Ecto neural progenitor cell (in vitro differentiated cells): ENCODE data around the gene JADE2.
"Not testable (repeated sequence)": the region's sequence is repeated elsewhere in the genome, so short reads cannot be mapped to it uniquely, and the experiment has no call there.

Experiments used
- DNase-seq: peaks from one replicate; pipeline ENCODE4 v3.0.0-alpha.2; 2018; ENCODE audit warnings: low spot score

Gene JADE2

DNA sequence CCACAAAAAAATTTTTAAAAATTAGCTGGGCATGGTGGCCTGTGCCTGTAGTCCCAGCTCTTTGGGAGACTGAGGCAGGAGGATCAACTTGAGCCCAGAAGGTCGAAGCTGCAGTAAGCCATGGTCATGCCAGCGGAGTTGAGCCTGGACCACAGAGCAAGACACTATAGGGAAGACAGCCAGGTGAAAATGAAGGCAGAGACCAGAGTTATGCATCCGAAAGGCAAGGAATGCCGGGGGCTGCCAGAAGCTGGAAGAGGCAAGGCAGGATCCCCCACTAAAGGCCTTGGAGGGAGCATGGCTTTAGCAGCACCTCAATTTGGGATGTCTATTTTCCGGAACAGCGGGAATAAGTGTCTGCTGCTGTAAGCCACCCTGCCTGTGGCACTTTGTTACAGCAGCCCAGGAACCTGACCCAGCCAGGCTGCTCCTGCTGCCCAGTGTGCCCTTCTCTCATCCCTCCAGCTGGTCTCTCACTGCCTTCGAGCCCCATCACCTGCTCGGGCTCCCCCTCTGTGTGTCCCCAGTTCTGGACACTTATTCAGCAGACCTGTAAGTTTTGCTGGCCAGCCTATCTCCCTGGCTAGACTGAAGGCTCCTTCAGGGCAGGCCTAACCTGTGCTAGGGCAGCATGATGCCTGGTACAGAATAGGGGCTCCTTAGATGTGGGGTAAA is 16.8 kb upstream of the JADE2 start:
- no peak for DNase-seq

DNA sequence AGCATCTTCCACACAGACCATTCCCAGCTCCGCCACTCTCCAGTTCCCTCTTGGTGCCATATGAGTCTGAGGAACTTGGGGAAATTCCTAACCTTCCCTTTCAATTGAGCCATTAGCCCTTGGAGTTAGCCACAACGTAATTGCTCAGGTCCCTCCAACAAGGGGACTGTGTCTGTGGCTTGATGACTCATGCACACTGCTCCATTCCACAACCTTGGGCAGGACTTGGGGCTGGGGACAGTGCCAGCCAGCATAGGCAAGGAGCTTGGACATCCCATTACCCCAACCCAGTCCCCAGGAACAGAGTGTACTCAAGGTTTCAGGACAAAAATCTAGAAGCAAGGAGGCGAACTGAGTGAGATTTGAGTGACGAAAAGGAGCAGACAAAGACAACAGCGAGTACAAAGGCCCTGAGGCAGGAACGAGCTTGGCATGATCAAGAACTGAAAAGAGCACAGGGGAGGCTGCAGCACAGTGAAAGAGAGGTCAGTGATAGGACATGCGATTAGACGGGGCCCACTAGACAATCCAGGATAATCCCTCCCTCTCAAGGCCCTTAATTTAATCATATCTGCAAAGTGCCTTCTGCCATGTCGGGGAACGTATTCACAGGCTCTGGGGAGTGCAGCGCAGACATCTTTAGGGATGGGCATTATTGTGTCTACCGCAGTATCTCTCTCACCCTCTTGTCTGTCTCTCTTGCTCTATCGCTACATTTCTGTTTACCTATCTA is 16.0 kb upstream of the JADE2 start:
- no peak for DNase-seq

DNA sequence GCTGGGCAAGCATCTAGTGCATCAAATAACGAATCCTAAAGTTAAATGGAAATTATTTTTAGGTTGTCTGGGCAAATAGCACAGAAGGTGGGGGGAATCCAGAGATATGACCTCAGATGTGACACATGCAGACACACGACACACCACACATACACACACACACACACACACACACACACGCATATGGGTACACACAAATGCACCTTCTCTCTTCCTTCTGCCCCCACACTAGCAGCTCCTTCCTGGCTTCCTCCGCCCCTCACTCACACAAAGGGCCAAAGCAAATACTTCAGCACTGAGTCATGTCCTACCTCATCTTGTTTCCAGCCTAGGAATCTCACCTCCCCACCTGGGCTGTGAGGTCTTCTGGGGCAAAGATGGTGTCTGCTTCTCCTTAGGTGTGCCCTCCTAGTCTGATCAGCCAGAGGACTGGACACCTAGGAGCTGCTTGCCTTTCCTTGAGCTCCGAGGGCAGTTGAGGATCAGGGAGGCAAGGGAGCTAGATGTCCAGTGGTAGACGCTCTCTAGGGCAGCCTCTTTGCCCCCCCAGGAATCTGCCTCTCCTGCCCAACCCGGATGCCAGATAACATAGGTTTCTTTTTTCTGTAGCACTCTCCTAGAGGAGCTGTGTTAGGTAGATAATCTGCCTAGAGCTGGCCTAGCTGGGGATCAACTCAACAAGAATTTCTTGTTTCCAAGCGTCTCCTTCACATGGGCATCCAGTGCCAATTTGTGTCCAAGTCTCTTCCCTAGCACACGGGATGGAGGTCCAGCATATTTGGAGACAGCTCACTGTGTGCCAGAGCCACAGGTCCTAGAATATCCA is 14.3 kb upstream of the JADE2 start:
- DNase-seq = no peak

DNA sequence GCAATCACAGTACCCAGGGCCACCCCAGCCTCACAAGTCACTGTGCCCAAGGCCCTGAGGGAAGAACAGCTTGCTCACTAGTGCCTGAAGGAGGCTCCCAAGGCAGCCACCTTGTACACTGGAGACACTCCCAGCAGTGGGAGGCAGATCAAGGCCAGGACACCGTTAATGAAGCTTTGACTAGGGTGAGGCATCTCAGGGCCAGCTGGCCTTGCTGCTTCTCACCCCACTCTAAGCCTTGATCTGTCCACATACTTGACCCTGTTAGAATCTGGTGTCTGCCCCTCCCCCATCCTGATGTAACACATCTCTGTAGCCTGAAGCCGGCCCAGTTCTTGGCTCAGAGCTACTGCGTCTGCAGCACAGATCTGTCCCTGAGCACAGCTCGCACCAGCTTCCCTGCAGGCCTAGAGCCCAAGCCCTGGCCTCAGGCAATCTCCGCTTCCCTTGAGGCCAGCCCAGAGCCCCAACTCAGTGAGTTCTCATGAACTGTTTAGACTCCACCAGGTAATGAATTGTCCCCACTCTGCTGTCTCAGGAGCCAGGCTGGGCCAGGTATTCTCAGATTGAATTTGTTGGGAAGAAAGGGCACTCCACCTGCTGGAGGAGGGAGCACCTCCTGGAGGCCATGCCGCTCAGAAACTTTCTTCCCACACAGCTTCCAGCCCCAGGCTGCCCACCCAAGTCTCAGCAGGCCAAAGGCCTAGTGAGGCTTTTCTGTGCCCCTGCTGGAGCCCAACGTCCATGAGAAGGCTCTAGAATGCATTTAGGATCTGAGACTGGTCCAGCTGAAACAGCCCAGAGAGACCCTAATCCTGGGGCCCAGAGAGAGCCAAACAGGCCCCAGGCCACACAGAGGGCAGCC is 13.4 kb upstream of the JADE2 start:
- DNase-seq = peak; percentile 58

DNA sequence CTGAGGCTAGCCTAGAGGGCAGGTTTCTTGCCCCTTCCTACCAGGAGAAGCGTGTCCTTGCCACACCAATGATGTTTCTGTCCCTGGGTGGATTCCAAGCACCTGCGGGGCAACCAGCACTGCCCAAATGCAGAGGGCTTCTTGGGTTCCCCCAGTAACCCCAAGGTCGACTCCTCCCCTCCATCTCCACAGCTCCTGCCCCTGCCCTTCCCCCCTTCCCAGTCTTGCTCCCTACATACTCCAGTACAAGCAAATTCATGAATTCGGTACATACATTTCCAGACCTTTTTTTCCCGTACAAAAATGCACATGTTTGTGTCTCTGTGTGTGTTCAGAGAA is 12.8 kb upstream of the JADE2 start:
- DNase-seq = no peak

DNA sequence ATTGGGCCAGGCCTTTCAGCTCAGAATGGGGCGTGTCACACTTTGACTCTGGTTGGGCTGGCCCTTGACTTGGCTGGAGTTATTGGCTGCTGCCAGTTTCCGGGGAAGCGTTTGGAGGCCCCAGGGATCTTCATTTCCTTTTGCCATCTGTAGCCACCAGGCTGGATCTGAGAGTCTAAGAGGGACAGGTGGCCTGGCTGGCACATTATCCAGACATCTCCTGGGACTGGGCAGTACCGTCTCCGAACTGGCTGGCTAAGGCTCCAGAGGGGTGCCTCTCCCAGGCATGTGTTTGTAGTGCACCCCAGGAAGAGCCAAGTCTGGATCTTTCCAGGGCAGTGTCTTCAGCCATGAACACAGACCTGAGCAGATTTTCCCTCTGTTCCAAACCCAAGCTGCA is 9.7 kb upstream of the JADE2 start:
- DNase-seq = no peak

DNA sequence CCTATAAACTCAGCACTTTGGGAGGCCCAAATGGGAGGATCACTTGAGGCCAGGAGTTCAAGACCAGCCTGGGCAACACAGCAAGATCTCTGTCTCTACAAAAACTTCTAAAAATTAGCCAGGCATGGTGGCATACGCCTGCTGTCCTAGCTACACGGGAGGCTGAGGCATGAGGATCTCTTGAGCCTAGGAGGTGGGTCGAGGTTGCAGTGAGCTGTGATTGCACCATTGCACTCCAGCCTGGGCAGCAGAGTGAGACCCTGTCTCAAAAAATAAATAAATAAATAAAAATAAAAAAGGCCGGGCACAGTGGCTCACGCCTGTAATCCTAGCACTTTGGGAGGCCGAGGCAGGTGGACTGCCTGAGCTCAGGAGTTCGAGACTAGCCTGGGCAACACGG is 8.5 kb upstream of the JADE2 start:
- DNase-seq = not testable (repeated sequence)

DNA sequence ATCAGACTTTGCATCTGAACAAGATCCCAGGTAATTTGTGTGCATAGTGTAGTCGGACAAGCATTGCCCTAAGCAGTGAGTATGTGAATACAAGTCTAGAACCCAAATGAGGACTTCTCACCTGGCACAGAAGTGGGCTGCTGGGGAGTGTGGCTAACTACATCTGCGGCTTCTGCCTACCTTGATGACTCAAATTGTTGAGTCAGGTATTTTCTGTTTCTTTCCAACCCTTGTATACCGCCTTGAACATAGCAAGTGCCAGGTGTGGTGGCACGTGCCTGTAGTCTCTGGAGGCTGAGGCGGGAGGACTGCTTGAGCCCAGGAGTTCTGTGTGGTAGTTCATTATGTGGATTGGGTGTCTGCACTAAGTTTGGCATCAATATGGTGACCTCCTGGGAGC is 7.9 kb upstream of the JADE2 start:
- DNase-seq = no peak

DNA sequence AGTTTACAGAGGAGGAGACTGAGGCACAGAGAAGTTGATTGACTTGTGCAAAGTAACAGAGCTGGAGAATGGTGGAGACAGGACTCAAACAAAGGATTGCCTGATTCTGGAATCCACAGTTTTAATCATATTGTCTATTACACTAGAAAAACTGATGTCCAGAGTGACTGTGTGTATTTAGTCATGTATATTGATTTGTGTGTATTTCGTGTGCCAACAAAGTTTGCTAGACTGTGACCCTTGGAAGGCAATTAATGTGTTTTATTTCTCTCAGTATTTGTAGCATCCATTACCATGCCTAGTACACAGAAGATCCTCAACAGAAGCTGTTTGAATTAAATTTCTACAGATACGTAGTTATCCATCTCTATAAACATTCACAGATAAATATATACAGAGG is 5.5 kb upstream of the JADE2 start:
- DNase-seq = no peak

DNA sequence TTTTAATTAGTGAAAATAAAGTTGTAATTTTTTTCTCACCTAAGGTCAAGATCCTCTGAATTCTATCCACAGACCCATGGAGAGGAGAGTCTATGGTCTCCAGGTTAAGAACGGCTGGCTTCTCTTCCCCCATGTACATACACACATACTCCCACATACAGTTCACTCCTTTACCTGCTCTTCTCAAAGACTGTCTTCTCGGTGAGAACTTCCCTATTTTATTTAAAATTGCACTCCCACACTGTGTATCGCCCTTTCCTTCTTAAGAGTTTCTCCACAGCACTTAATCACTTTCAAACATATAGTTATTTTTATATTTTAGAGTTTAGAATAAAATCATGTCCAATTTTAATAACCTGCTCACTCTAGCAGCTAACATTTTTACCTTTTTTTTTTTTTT is 3.6 kb upstream of the JADE2 start:
- no peak for DNase-seq

DNA sequence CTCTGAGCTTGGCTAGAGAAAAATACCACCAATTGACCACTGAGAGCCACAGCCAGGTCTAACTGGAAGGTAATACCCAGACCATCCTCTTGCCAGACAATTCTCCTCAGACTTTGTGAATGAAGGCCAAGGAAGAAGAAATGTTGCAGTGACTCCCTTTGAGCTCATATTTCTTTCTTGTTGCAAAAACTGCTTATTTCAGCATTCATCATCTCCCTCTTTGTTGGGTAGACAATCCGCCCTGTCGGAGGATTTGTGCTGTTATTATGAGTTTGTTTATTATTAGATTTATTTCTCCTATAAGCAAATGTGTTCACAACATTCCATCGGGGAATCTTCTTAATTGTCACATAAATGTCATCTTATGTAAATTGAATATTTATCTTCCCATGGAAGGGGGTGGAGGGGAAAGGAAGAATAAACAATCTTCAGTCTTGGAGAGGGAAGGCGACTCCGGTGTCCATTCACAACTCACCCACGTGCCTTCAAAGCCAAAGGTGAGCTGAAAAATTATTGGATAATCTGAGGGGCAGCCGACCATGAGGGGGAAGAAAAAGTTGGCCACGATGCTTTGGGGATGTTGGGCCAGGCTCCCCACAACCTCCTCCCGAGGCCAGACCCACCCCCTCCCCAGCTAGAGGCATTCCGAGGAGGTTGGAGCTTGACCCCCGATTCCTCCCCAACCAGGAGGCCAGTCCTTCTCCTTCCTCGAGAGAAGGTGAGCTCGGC is 1.8 kb upstream of the JADE2 start:
- DNase-seq = no peak

DNA sequence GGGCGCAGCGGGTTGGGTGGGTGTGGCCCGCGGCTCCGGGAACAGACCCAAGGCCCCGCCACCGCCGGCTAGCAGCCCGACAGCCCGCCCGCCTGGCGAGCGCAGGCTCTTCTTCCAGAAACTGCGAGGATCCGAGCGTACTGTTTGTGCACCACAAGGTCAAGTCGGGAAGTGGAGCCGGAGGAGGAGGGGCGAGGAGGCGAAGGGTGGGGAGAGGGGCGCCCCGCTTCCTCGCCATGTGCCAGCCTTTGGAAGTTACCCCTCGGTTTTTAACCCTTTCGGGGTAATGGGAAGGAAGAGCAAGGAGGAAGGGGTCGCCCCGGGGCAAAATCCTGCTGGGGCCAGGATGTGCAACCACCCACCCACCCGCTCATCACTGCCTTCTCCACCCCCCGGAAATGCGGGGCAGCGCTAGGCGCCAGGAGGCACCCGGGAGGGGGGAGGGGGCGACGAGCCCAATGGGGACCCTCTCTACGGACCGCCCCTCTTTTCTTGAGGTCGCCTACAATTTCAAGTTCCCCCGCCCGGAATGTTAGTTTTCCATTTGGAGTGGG is 1.1 kb upstream of the JADE2 start:
- peak; percentile 67 for DNase-seq

DNA sequence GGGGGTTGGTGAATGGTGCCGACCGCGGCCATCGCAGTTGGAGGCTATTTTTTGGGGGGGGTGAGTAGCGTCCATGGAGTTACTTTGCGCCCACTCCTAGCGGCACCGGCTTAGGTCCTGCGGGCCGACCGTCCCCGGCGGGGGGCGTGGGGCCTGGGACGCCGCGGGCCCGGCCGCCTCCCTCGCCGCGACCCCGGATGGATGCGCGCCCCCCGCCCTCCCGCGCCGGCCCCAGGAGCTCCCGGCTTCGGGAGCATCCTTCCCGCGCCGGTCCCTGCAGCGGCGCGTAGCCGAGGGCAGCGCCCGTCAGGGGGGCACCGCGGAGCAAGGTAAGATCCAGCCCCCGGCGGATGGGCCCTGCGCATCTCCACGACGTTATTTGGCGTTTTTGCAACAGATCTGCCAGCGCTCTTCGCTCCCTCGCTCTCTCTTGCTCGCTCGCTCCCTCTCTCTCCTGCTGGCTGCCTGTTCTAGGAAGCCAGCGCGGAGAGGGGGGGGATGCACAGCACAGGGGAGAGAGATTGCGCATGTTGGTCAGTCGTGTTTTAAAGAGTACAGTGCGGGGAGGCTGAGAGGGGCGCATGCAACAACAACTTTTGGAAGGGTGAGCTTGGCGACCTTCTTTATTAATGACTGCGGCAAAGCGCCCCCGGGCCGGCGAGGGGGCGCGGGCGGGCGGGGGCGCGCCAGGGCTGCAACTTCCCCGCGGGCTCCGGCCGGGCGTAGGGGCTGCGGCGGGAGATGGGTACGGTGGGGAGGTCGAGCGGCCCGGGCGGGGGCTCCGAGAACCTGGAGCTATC is 413 bp downstream of the JADE2 start:
- DNase-seq = peak; percentile 78

DNA sequence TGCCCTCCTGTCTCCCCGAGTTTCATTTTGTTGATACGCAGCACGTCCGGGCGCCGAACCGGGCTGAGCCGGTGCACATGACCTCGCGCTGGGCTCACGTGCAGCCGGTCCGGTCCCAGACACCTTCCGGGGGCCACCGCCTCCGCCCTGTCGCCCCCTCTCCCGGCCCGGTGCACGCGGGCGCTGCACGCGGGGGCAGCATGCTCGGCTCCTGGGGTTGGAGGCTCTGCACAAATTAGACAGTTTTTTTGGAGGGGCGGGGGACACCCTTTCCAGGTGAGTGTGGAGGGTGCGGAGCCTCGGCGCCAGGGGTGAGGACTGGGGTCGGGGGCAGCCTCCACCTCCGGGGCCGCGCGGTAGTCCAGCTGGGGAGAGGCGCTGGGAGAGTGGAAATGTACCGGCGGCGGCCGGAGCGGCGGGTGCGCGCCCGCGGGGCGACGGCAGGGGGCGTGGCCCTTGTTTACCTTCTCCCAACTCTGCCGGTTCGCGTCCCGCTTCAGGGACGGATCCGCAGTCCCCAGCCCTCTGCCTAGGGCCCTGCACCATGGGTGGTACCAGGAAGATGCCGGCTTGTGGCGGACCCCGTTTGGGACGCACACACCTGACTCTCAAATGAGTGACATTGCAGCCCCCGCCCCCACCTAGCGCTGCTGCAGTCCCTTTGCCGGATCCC is 1.1 kb downstream of the JADE2 start:
- DNase-seq = peak; percentile 86

DNA sequence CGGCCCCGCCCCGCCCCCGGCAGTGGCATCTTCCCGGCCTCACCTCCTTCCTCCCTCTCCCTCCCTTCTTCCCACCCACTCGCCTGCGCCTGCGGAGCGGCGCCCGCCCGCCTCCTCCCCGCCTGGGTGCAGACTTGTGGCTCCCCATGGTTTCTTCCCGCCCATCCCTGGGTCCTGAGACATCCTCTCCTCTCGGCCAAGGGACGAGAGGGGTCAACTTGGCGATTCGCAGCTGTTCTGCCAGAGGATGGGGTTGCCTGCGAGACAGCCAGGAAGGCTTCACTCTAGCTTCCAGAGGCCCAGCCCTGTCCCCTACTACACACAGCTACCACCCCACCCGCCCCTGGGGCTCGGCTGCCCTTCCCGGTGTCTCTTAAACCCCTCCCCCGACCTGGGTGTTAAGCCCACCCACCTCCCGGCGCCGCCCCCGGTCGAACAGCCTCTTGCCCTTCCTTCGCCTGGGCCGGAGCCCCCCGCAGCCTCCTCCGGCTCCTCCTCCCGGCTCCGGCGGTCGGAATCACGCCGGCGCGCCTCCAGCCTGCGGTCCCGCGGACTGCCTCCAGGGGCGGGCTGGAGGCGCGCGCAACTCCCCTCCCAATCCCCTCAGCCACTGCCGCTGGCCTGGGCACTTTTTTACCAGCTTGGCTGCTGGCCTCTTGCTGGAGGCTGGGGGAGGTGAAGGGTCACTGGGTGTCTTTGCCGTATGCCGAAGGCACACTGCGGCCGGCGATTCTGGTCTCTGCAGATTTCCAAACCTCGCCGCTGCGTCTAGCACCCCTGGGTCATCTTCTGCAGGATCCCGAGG is 1.9 kb downstream of the JADE2 start:
- DNase-seq = peak; percentile 95

DNA sequence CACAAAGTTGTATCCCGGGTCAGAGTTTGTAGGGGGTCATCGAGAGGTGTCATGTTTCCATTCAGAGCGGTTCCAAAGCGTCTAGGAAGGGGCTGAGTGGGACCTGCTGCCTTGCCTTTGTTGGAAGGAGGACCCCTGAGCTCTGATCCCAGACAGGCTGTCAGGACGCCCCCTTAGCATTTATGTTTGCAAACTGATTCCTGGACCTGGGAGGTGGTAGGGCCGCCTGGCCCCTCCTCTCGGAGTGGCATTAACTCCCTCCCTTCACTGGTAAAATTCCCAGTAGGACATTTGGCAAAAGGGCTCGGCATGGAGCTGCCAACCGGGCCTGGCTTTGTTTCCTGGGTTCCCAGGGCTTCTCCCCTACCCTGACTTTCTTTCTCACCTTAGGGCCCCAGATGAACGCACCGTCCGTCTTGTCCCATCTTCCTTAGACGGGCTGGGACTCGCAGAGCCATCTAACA is 2.5 kb downstream of the JADE2 start:
- DNase-seq = no peak

DNA sequence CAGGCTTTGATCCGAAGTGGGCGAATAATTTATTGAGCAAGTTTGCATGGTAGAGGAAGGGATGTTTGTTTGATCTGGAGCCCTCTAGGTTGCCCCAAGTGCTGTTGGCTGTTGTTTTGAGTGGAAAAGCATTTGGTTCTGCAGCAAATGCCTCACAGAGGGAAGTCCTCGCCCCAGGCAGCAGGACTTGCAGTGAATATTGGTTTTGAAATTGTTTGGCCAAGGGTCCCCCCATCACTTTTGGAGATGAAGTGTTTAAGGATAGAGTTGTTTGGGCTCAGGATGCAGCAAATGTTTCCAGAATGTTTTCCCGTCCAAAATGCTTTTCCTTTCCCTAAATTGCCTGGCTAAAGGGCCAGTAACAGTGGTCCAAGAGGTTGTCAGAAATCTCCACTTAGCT is 3.1 kb downstream of the JADE2 start:
- DNase-seq = no peak

DNA sequence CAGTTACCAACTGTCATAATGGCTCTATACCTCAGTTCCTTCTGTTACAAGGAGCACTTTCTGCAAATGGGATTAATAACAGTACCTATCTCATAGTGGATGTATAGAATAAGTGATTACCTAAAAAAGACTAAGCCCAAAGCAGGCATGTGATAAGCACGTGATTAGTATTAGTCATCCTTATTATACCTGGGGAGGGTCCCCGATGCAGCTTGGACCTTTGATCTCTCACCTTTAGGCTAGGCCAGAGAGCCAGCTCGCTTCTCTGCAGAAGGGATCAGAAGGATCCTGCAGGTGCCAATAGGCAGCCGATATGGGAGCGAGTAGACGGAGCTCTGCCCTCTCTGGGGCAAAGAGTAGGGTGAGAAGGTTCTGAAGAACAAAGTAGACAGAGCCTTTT is 4.0 kb downstream of the JADE2 start:
- DNase-seq = no peak
